OCI-LY1 (cell line): ENCODE results near the gene SRP9.

Experiments used
- CTCF ChIP-seq: fragments of 200-600 bp; sonication (generic), shearing (Covaris generic); IDR thresholded peaks from 2 replicates; pipeline ENCODE4 v1.5.1; 2017; ENCODE audit warnings: mild to moderate bottlenecking, antibody characterized with exemption, low read length, moderate library complexity, mixed read lengths
- EZH2 ChIP-seq: fragments of 200-600 bp; sonication (generic), shearing (Covaris generic); IDR thresholded peaks from 2 replicates; pipeline ENCODE4 v1.8.0; 2017; ENCODE audit warnings: borderline replicate concordance, mixed run types, mild to moderate bottlenecking, antibody characterized with exemption, low read length, moderate library complexity, mixed read lengths

GRCh38 chr1:225811622-225812487 lies 34.2 kb downstream of the SRP9 start:
- TF ChIP-seq CTCF (no peak), EZH2 (no peak)
